Measurements from ENCODE around the gene ZNF521.

- TF ChIP-seq SIN3A (IDR thresholded peaks at IDR 0.05; ENCODE audit: borderline replicate concordance, insufficient read depth, low read length) (no peak), POLR2AphosphoS5 (IDR thresholded peaks at IDR 0.05; ENCODE audit: low read depth, low read length) (no peak), REST (IDR thresholded peaks at IDR 0.05; ENCODE audit: insufficient read depth in 1 of 2, low read depth in 2 of 2, low read length in 2 of 2) (no peak)
These were observed 107.8 kb downstream of the ZNF521 start for GRCh38 chr18:25244170-25244569.

Measured in PFSK-1 (cell line).